ENCODE results near the gene LRFN3. TPM values are rescaled to one million over a fixed set of nuclear protein-coding genes. Genes with fewer than 3 reads are reported as not detected.

The LRFN3 gene
- total RNA-seq, 2 experiments from 2014 or later = 2.8 to 6.0 TPM

GRCh38 chr19:35963514-35963913 is 27.3 kb downstream of the LRFN3 start:
- ChIA-PET POLR2A (no interaction called here), CTCF (ENCODE audit: unreplicated experiment) (no interaction called here)
- no peak overlapping the region for H3K4me2 ChIP-seq (ENCODE audit: low read length)
- H3K9me3 ChIP-seq (ENCODE audit: low read length) = no peaks in the 10 kb centered on the region
- no peaks in the 10 kb centered on the region for H3K4me1 ChIP-seq (ENCODE audit: insufficient read depth, low read length, poor library complexity, severe bottlenecking)
- no peaks in the 10 kb centered on the region for H3K36me3 ChIP-seq (ENCODE audit: insufficient read depth, low read length)
- no peak overlapping the region for H2AFZ ChIP-seq (ENCODE audit: low read length)
- BruUV-seq (replicated peaks) = no TSS peak
- H3K9me2 ChIP-seq (ENCODE audit: insufficient read depth, low read length) = no peaks in the 10 kb centered on the region
- DNase-seq (ENCODE audit: low spot score) = no peak
- no peak overlapping the region for H3K27ac ChIP-seq (ENCODE audit: low read depth, low read length, poor library complexity, severe bottlenecking)
- no peaks in the 10 kb centered on the region for H3K79me2 ChIP-seq (ENCODE audit: insufficient read depth, low read depth, low read length)
- intact Hi-C loops (cut with micrococcal nuclease; ENCODE audit: unreplicated experiment) = no loop called here
- no peak for TF ChIP-seq CTCF (conservative IDR thresholded peaks at IDR 0.05; ENCODE audit: low read length)
- TF ChIP-seq EZH2phosphoT487 (IDR thresholded peaks at IDR 0.05; ENCODE audit: borderline replicate concordance, low read depth, low read length) = no peak
- H3K4me3 ChIP-seq (ENCODE audit: low read depth, low read length, poor library complexity, severe bottlenecking) = no peak overlapping the region
- no peaks in the 10 kb centered on the region for H4K20me1 ChIP-seq (ENCODE audit: insufficient read depth, low read length)

DNA sequence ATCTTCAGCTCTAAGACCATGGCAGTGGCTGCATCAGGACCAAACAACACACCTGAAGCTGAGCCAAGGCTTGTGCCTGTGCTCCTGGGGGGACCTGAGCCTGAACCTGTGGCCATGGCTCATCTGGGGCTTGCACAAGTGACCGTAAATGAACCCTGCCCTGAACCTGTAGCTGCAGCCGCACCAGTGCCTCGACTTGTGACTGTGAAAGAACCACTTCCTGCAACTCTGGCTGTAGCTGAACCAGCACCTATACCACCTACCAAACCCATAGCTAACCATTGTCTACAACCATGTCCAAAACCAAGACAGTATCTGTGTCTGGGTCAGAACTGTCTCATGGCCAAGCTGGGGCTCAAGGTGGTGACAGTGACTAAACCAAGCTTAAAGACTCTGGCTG is 30.6 kb downstream of the LRFN3 start:
- intact Hi-C loops (cut with micrococcal nuclease; ENCODE audit: unreplicated experiment) = no loop called here
- POLR2A ChIA-PET = no interaction called here
- Histone ChIP-seq H4K20me1 (ENCODE audit: insufficient read depth, low read length) (no peaks in the 10 kb centered on the region), H3K4me3 (ENCODE audit: low read depth, low read length, poor library complexity, severe bottlenecking) (no peak overlapping the region), H3K27ac (ENCODE audit: low read depth, low read length, poor library complexity, severe bottlenecking) (no peak overlapping the region), H2AFZ (ENCODE audit: low read length) (no peak overlapping the region), H3K36me3 (ENCODE audit: insufficient read depth, low read length) (no peaks in the 10 kb centered on the region), H3K9me3 (ENCODE audit: low read length) (no peaks in the 10 kb centered on the region), H3K4me1 (ENCODE audit: insufficient read depth, low read length, poor library complexity, severe bottlenecking) (no peaks in the 10 kb centered on the region), H3K9me2 (ENCODE audit: insufficient read depth, low read length) (no peaks in the 10 kb centered on the region), H3K4me2 (ENCODE audit: low read length) (no peak overlapping the region), H3K79me2 (ENCODE audit: insufficient read depth, low read depth, low read length) (no peaks in the 10 kb centered on the region)
- no TSS peak for BruUV-seq (replicated peaks)
- TF ChIP-seq EZH2phosphoT487 (IDR thresholded peaks at IDR 0.05; ENCODE audit: borderline replicate concordance, low read depth, low read length) = no peak
- TF ChIP-seq CTCF (conservative IDR thresholded peaks at IDR 0.05; ENCODE audit: low read length) = no peak
- CTCF ChIA-PET (ENCODE audit: unreplicated experiment) = no interaction called here
- DNase-seq (ENCODE audit: low spot score) = no peak

DNA sequence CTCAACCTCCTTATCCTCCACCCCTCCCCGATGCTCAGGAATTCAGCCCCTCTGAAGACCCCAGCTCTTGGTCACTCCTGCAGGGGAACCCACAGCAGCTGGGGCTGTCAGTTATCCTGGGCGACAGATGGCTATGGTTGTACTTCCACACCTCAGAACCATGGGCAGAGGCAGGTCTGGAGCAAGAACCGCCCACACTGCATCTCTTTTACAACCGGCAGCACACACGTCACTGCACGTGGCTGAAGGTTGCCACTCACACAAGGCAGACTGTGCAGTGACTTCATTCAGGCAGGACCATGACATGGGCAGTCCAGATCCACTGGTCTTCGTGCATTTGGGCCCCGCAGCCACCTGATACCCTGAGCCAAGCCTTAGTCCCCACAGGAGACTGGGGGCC is 37.3 kb downstream of the LRFN3 start:
- Histone ChIP-seq H3K9me3 (ENCODE audit: low read length) (no peaks in the 10 kb centered on the region), H3K36me3 (ENCODE audit: insufficient read depth, low read length) (no peaks in the 10 kb centered on the region), H3K79me2 (ENCODE audit: insufficient read depth, low read depth, low read length) (no peaks in the 10 kb centered on the region), H2AFZ (ENCODE audit: low read length) (no peak overlapping the region), H3K9me2 (ENCODE audit: insufficient read depth, low read length) (no peaks in the 10 kb centered on the region), H4K20me1 (ENCODE audit: insufficient read depth, low read length) (no peaks in the 10 kb centered on the region), H3K4me2 (ENCODE audit: low read length) (no peak overlapping the region), H3K27ac (ENCODE audit: low read depth, low read length, poor library complexity, severe bottlenecking) (no peak overlapping the region), H3K4me1 (ENCODE audit: insufficient read depth, low read length, poor library complexity, severe bottlenecking) (no peaks in the 10 kb centered on the region), H3K4me3 (ENCODE audit: low read depth, low read length, poor library complexity, severe bottlenecking) (no peak overlapping the region)
- BruUV-seq (replicated peaks) = no TSS peak
- TF ChIP-seq EZH2phosphoT487 (IDR thresholded peaks at IDR 0.05; ENCODE audit: borderline replicate concordance, low read depth, low read length) = no peak
- no peak for TF ChIP-seq CTCF (conservative IDR thresholded peaks at IDR 0.05; ENCODE audit: low read length)
- DNase-seq (ENCODE audit: low spot score) = no peak
- ChIA-PET CTCF (ENCODE audit: unreplicated experiment) (no interaction called here), POLR2A (interaction anchor here (0.6 kb wide), 1 partner anchor 47 kb away, joined by 3 read pairs; no protein-coding TSS in a partner anchor)
- intact Hi-C loops (cut with micrococcal nuclease; ENCODE audit: unreplicated experiment) = no loop called here

All from OCI-LY7 (cell line).